BJ (cell line): ENCODE data around the gene AP5Z1. TPM values are rescaled to one million over a fixed set of nuclear protein-coding genes. Genes with fewer than 3 reads are reported as not detected.

ENCODE experiments used
- CTCF ChIA-PET: fragments of 350-600 bp; formaldehyde crosslinking; extraction: SDS; loops from one replicate; lab custom pipeline; 2021; ENCODE audit warnings: antibody characterized with exemption, inconsistent platforms; lab: Yijun Ruan, JAX
- POLR2A ChIA-PET: fragments of 300-600 bp; sonication (Branson Sonifier 250); formaldehyde crosslinking; extraction: SDS; loops from one replicate; lab custom pipeline; 2021; ENCODE audit warnings: antibody characterized with exemption; lab: Charles Lee
- DNase-seq: peaks from one replicate; pipeline ENCODE4 v3.0.0-alpha.2; 2011; ENCODE audit warnings: low read depth
- H3K27me3 ChIP-seq: 2 replicates; pipeline ENCODE4 v1.6.0; 2011; ENCODE audit warnings: low read length; ENCODE audit not compliant: control insufficient read depth, insufficient read depth
- H3K36me3 ChIP-seq: 2 replicates; pipeline ENCODE4 v1.5.1; 2011; ENCODE audit warnings: low read length; ENCODE audit not compliant: control insufficient read depth, insufficient read depth
- H3K4me3 ChIP-seq: 2 replicates; pipeline ENCODE4 v1.5.1; 2011; ENCODE audit warnings: low read depth, mild to moderate bottlenecking, control low read depth, low read length
- polyA plus RNA-seq: library from polyadenylated mRNA; depleted of rRNA; stranded (reverse); fragments of >200 nt; gene quantifications from 2 replicates; pipeline ENCODE4 v1.2.3, GENCODE V29; 2011
- TF ChIP-seq, protein P1 (sequence below): IDR thresholded peaks from 2 replicates; pipeline ENCODE4 v1.5.1; 2011; ENCODE audit warnings: low read depth, mild to moderate bottlenecking, control low read depth, inconsistent platforms, low read length, moderate library complexity; ENCODE audit not compliant: insufficient read depth

Gene AP5Z1
- polyA plus RNA-seq, 1 experiment = 27.3 TPM

GRCh38 chr7:4781366-4782069 lies 6.1 kb downstream of the AP5Z1 start:
- TF ChIP-seq, protein P1, sequence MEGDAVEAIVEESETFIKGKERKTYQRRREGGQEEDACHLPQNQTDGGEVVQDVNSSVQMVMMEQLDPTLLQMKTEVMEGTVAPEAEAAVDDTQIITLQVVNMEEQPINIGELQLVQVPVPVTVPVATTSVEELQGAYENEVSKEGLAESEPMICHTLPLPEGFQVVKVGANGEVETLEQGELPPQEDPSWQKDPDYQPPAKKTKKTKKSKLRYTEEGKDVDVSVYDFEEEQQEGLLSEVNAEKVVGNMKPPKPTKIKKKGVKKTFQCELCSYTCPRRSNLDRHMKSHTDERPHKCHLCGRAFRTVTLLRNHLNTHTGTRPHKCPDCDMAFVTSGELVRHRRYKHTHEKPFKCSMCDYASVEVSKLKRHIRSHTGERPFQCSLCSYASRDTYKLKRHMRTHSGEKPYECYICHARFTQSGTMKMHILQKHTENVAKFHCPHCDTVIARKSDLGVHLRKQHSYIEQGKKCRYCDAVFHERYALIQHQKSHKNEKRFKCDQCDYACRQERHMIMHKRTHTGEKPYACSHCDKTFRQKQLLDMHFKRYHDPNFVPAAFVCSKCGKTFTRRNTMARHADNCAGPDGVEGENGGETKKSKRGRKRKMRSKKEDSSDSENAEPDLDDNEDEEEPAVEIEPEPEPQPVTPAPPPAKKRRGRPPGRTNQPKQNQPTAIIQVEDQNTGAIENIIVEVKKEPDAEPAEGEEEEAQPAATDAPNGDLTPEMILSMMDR = no peak
- no peak for DNase-seq
- POLR2A ChIA-PET = no interaction called here
- no peaks in the 10 kb centered on the region for H3K27me3 ChIP-seq
- H3K36me3 ChIP-seq = peaks cover 32% of the 10 kb centered on the region
- CTCF ChIA-PET = interaction anchor here (0.6 to 1.7 kb wide), 2 partner anchors 10 to 1284 kb away, joined by 3 to 5 read pairs; no protein-coding TSS in a partner anchor
- no peak overlapping the region for H3K4me3 ChIP-seq

- H3K27me3 ChIP-seq = no peaks in the 10 kb centered on the region
- no peak for DNase-seq
- peaks cover 36% of the 10 kb centered on the region for H3K36me3 ChIP-seq
- no peak overlapping the region for H3K4me3 ChIP-seq
- CTCF ChIA-PET = interaction anchor here (1.7 kb wide), 1 partner anchor 9 kb away, joined by 5 read pairs; no protein-coding TSS in a partner anchor
- POLR2A ChIA-PET = no interaction called here
- TF ChIP-seq, protein P1 = no peak
These were observed 7.2 kb downstream of the AP5Z1 start for GRCh38 chr7:4782333-4783291.

DNA sequence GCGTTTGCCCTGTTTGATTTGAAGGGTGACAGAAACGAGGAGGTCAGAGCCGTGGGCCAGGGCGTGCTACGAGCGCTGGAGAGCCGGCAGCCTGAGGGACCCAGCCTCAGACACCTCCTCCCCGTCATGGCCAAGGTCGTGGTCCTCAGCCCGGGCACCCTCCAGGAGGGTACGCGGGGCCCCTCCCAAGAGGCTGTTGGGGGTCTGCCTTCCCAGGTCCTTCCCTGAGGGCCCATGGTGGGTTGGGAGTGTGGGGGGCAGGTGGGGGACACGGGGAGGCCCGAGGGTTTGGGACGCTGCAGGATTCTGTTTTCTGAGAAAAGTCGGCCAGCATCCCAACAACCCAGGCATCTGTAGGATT lies 7.8 kb downstream of the AP5Z1 start:
- CTCF ChIA-PET = no interaction called here

DNA sequence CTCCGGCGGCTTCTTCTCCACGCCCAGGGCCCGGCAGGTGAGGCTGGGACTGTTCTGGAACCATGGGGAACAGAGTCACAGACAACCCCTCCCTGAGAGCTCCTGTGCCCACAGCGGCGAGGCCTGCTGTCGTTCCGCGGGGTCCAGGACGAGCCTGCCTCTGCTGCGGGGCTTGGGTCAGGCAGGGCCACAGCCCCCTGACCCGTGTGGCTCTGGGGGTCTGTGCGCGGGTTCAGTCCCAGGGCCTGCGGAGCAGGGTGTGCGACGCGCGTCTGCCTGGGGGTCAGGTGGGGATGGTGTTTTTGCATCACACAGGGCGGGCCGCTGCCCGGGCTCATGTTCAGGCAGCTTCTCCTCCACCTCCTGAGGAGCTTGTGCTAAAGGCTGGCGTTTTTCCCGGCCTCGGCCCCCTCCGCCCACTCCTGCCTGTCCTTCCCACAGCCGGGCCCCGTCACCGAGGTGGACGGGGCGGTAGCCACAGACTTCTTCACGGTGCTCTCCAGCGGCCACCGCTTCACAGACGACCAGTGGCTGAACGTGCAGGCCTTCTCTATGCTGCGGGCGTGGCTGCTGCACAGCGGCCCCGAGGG lies 8.4 kb downstream of the AP5Z1 start:
- no peak overlapping the region for H3K4me3 ChIP-seq
- DNase-seq = no peak
- ChIA-PET CTCF (interaction anchor here (1.4 kb wide), 1 partner anchor 14 kb away, joined by 4 read pairs; no protein-coding TSS in a partner anchor), POLR2A (no interaction called here)
- H3K36me3 ChIP-seq = peaks cover 45% of the 10 kb centered on the region
- TF ChIP-seq, protein P1 = no peak
- no peaks in the 10 kb centered on the region for H3K27me3 ChIP-seq

More for the DNA sequence above, 7.8 kb downstream of the AP5Z1 start:
- H3K27me3 ChIP-seq = no peaks in the 10 kb centered on the region
- peaks cover 40% of the 10 kb centered on the region for H3K36me3 ChIP-seq
- POLR2A ChIA-PET = no interaction called here
- no peak overlapping the region for H3K4me3 ChIP-seq
- DNase-seq = no peak
- TF ChIP-seq, protein P1 = no peak

GRCh38 chr7:4784799-4785198 lies 9.4 kb downstream of the AP5Z1 start:
- Histone ChIP-seq H3K27me3 (no peaks in the 10 kb centered on the region), H3K4me3 (no peak overlapping the region), H3K36me3 (peaks cover 46% of the 10 kb centered on the region)
- ChIA-PET POLR2A (no interaction called here), CTCF (interaction anchor here (0.5 to 1.4 kb wide), 2 partner anchors 14 to 635 kb away, joined by 4 read pairs; no protein-coding TSS in a partner anchor)
- TF ChIP-seq, protein P1 = no peak
- DNase-seq = no peak
